ENCODE data around the gene RAB11FIP4. TPM values are rescaled to one million over a fixed set of nuclear protein-coding genes. Genes with fewer than 3 reads are reported as not detected.

The RAB11FIP4 gene
- total and polyA plus RNA-seq, 9 of the 15 experiments (the other 6 are each of a cell fraction or from before 2014, with no cell fraction given), result 0.62 to 16.6 (median 8.9) TPM

GRCh38 chr17:31508288-31509094 is 117.0 kb downstream of the RAB11FIP4 start (continued):
- TF ChIP-seq AFF1 (IDR thresholded peaks at IDR 0.05; ENCODE audit: low read depth in 1 of 2, partially characterized antibody in 2 of 2) (peak in 1 of 2 experiments; percentile 15), ZNF165 (CRISPR knock-in tag; IDR thresholded peaks at IDR 0.05; ENCODE audit: borderline replicate concordance) (no peak), ATF1 (CRISPR knock-in tag; IDR thresholded peaks at IDR 0.05) (no peak), ATF1 (tag; IDR thresholded peaks at IDR 0.05) (peak; percentile 85), SMARCE1 (IDR thresholded peaks at IDR 0.05) (0 out of 2 replicates have a peak, but pooled peaks have one; percentile 70), ZNF24 (IDR thresholded peaks at IDR 0.05) (peak; percentile 29; the same call in 1 of the 2 replicates), ETV1 (tag; conservative IDR thresholded peaks at IDR 0.05; ENCODE audit: low read depth) (peak; percentile 31), ZBTB2 (IDR thresholded peaks at IDR 0.05) (peak; percentile 64; the same call in 1 of the 2 replicates), SPI1 (IDR thresholded peaks at IDR 0.05; ENCODE audit: borderline replicate concordance, low read depth, low read length) (peak; percentile 86), TCF7 (IDR thresholded peaks at IDR 0.05; ENCODE audit: borderline replicate concordance) (no peak), MXI1 (IDR thresholded peaks at IDR 0.05; ENCODE audit: low read depth, low read length) (no peak), ZBTB11 (CRISPR knock-in tag; IDR thresholded peaks at IDR 0.05) (0 out of 6 replicates have a peak, but pooled peaks of 1 of the 3 experiments have one; percentile 49), FOSL1 (tag; conservative IDR thresholded peaks at IDR 0.05) (0 out of 2 replicates have a peak, but pooled peaks have one; percentile 26), KLF16 (IDR thresholded peaks at IDR 0.05) (0 out of 2 replicates have a peak, but pooled peaks have one; percentile 15), EP300 (IDR thresholded peaks at IDR 0.05; ENCODE audit: low read length) (peak; percentile 33; the same call in 1 of the 2 replicates), RBFOX2 (IDR thresholded peaks at IDR 0.05; ENCODE audit: low read depth, low read length) (peak; percentile 52; the same call in 1 of the 2 replicates), TBL1XR1 (IDR thresholded peaks at IDR 0.05; ENCODE audit: low read length in 2 of 2) (peak in 1 of 2 experiments; percentile 53; a peak in 1 of 4 replicates), RCOR1 (IDR thresholded peaks at IDR 0.05; ENCODE audit: borderline replicate concordance in 1 of 2, low read depth in 2 of 2, low read length in 2 of 2) (peak in 1 of 2 experiments; percentile 75; a peak in 3 of 4 replicates), HMG20B (CRISPR knock-in tag; IDR thresholded peaks at IDR 0.05) (no peak)

All from K562 (cell line).